ENCODE results near the gene STRN4. TPM values are rescaled to one million over a fixed set of nuclear protein-coding genes. Genes with fewer than 3 reads are reported as not detected.

The STRN4 gene
- total and polyA plus RNA-seq, 3 experiments from 2014 or later = 23.2 to 70.4 (median 68.8) TPM

DNA sequence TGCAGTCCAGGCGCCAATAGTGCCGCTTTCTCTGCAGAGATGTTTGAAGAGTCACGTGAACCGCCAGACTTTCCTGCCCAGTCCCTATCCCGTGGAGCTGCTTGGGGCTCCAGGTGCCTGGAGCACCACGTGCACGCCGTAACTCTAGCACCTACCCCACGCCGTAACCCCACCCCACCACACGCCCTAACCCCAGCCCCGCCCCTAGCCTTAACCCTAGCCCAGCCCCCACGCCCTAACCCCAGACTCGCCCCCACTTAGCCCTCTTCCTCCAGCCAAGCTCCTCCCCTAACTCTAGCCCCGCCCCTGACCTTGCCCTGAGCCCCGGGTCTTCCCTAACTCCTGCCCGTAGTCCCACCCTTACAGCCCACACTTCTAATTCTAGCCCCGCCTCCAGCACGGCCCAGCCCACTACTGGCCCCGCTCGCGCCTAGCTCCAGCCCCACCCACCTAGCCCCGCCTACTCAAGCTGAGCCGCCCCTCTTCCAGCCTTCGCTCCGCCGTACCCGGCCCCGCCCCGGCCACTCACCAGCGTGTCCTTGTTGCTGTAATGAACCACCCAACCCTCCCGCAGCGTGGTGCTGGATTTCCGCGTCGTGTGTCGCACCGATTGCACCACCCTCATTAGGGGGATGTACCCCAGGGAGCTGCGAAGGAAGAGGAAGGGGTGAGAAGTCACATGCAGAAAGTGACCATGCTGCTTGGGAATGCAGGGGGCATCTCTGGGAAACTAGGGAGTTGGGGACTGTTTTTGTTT is 48.9 kb downstream of the STRN4 start:
- H3K36me3 ChIP-seq (ENCODE audit: insufficient read depth, low read length) = peaks cover 82% of the 10 kb centered on the region
- no peaks in the 10 kb centered on the region for H3K9me3 Mint-ChIP-seq
- peak overlapping the region in 3 of 8 donors; percentile 38 to 80 (median 79) for H3K27ac Mint-ChIP-seq
- no peaks in the 10 kb centered on the region for H3K27me3 ChIP-seq (ENCODE audit: insufficient read depth, low read length, poor library complexity, severe bottlenecking)
- peaks cover 13 to 89% (median 18%) of the 10 kb centered on the region in 3 donors for H3K36me3 Mint-ChIP-seq
- H3K27ac ChIP-seq (ENCODE audit: low read depth, low read length) = no peak overlapping the region
- no peaks in the 10 kb centered on the region for H3K4me1 ChIP-seq (ENCODE audit: insufficient read depth, low read length)
- H3K9me3 ChIP-seq (ENCODE audit: low read length) = no peaks in the 10 kb centered on the region
- no peaks in the 10 kb centered on the region for H3K27me3 Mint-ChIP-seq
- H3K4me3 Mint-ChIP-seq = no peak overlapping the region
- no peak for DNase-seq
- POLR2A ChIA-PET = no interaction called here
- H3K4me1 Mint-ChIP-seq = peaks cover 2 to 5% (median 5%) of the 10 kb centered on the region in 3 donors
- H3K4me3 ChIP-seq (ENCODE audit: low read length) = no peak overlapping the region
- CTCF ChIA-PET = interaction anchor here (0.6 to 1.6 kb wide), 3 partner anchors 31 to 143 kb away, joined by 3 to 4 read pairs (median 3); no protein-coding TSS in a partner anchor

DNA sequence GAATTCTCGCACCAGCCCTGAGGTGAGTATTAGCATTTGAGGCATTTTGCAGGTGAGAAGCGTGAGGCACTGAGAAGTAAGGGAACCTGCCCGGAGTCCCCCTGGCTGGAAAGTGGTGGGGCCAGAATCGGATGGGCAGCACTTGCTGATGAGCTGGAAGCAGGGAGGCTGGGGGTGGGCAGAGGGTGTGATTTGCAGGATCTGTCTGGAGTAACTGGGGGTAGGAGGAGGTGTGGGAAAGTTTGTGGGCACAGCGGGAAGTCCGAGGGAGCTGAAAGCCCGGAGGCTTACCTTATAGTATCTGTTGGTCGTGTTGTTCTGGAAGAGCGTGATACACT is 49.4 kb downstream of the STRN4 start:
- POLR2A ChIA-PET = no interaction called here
- H3K4me1 Mint-ChIP-seq = peaks cover 2 to 5% (median 5%) of the 10 kb centered on the region in 3 donors
- H3K4me3 Mint-ChIP-seq = no peak overlapping the region
- H3K9me3 Mint-ChIP-seq = no peaks in the 10 kb centered on the region
- peak overlapping the region in 1 of 8 donors; percentile 38 for H3K27ac Mint-ChIP-seq
- H3K9me3 ChIP-seq (ENCODE audit: low read length) = no peaks in the 10 kb centered on the region
- no peak overlapping the region for H3K4me3 ChIP-seq (ENCODE audit: low read length)
- no peaks in the 10 kb centered on the region for H3K27me3 Mint-ChIP-seq
- H3K27ac ChIP-seq (ENCODE audit: low read depth, low read length) = no peak overlapping the region
- DNase-seq = no peak
- peaks cover 16 to 90% (median 18%) of the 10 kb centered on the region in 3 donors for H3K36me3 Mint-ChIP-seq
- H3K4me1 ChIP-seq (ENCODE audit: insufficient read depth, low read length) = no peaks in the 10 kb centered on the region
- H3K36me3 ChIP-seq (ENCODE audit: insufficient read depth, low read length) = peaks cover 82% of the 10 kb centered on the region
- no peaks in the 10 kb centered on the region for H3K27me3 ChIP-seq (ENCODE audit: insufficient read depth, low read length, poor library complexity, severe bottlenecking)
- CTCF ChIA-PET = interaction anchor here (0.6 to 3.6 kb wide), 4 partner anchors 7 to 144 kb away, joined by 3 to 13 read pairs (median 4); no protein-coding TSS in a partner anchor

DNA sequence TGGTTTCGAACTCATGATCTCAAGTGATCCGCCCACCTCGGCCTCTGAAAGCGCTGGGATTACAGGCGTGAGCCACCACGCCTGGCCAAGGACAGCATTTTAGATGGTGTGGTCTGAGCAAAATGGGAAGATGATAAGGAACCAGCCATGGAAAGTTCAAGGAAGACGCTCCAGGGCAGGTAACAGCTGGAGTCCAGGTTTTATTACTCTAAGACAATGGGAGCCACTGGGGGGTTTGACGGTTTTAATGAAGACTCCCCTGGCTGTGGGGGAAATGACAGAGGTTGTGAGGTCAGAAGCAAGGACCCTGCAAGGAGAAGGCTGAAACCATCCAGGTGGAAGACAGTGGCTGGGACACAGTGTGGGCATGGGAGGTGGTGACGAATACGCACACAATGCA is 50.2 kb downstream of the STRN4 start:
- POLR2A ChIA-PET = no interaction called here
- CTCF ChIA-PET = interaction anchor here (1.6 to 3.6 kb wide), 2 partner anchors 8 to 34 kb away, joined by 4 to 13 read pairs; no protein-coding TSS in a partner anchor

DNA sequence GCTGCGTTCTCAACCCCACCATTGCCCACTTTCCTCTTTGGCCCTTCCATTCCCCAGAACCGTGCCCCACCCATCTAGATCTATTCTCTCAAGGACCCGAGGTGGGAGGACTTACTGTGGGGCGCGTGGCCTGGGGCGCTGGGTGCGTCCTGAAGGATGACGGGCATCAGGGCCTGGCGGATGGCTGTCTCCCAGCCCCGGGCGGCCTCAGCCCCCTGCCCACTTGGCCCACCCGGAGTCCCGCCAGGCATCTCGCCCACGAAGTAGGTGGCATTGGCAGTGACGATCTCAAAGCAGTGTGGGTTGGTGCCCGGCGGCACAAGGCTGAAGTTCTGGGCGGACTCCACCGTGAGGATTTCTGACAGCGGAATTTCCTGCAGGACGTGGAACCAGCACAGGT is 52.5 kb downstream of the STRN4 start:
- Histone ChIP-seq H3K4me1 (ENCODE audit: insufficient read depth, low read length) (no peaks in the 10 kb centered on the region), H3K4me3 (ENCODE audit: low read length) (no peak overlapping the region), H3K27me3 (ENCODE audit: insufficient read depth, low read length, poor library complexity, severe bottlenecking) (no peaks in the 10 kb centered on the region), H3K36me3 (ENCODE audit: insufficient read depth, low read length) (peaks cover 78% of the 10 kb centered on the region), H3K9me3 (ENCODE audit: low read length) (no peaks in the 10 kb centered on the region), H3K27ac (ENCODE audit: low read depth, low read length) (no peak overlapping the region)
- H3K9me3 Mint-ChIP-seq = no peaks in the 10 kb centered on the region
- H3K4me3 Mint-ChIP-seq = no peak overlapping the region
- peaks cover 2 to 5% (median 5%) of the 10 kb centered on the region in 3 donors for H3K4me1 Mint-ChIP-seq
- ChIA-PET CTCF (interaction anchor here (3.6 kb wide), 1 partner anchor 10 kb away, joined by 13 read pairs; no protein-coding TSS in a partner anchor), POLR2A (no interaction called here)
- peaks cover 12 to 94% (median 17%) of the 10 kb centered on the region in 3 donors for H3K36me3 Mint-ChIP-seq
- no peak for DNase-seq
- H3K27ac Mint-ChIP-seq = peak overlapping the region in 1 of 8 donors; percentile 50
- no peaks in the 10 kb centered on the region for H3K27me3 Mint-ChIP-seq

More for the DNA sequence above, 50.2 kb downstream of the STRN4 start:
- H3K27ac ChIP-seq (ENCODE audit: low read depth, low read length) = no peak overlapping the region
- no peaks in the 10 kb centered on the region for H3K27me3 ChIP-seq (ENCODE audit: insufficient read depth, low read length, poor library complexity, severe bottlenecking)
- Mint-ChIP-seq H3K36me3 (peaks cover 12 to 91% (median 15%) of the 10 kb centered on the region in 3 donors), H3K27me3 (no peaks in the 10 kb centered on the region), H3K27ac (no peak overlapping the region), H3K4me3 (no peak overlapping the region), H3K4me1 (peaks cover 2 to 5% (median 5%) of the 10 kb centered on the region in 3 donors), H3K9me3 (no peaks in the 10 kb centered on the region)
- H3K4me1 ChIP-seq (ENCODE audit: insufficient read depth, low read length) = no peaks in the 10 kb centered on the region
- no peak overlapping the region for H3K4me3 ChIP-seq (ENCODE audit: low read length)
- no peaks in the 10 kb centered on the region for H3K9me3 ChIP-seq (ENCODE audit: low read length)
- no peak for DNase-seq
- peaks cover 83% of the 10 kb centered on the region for H3K36me3 ChIP-seq (ENCODE audit: insufficient read depth, low read length)

DNA sequence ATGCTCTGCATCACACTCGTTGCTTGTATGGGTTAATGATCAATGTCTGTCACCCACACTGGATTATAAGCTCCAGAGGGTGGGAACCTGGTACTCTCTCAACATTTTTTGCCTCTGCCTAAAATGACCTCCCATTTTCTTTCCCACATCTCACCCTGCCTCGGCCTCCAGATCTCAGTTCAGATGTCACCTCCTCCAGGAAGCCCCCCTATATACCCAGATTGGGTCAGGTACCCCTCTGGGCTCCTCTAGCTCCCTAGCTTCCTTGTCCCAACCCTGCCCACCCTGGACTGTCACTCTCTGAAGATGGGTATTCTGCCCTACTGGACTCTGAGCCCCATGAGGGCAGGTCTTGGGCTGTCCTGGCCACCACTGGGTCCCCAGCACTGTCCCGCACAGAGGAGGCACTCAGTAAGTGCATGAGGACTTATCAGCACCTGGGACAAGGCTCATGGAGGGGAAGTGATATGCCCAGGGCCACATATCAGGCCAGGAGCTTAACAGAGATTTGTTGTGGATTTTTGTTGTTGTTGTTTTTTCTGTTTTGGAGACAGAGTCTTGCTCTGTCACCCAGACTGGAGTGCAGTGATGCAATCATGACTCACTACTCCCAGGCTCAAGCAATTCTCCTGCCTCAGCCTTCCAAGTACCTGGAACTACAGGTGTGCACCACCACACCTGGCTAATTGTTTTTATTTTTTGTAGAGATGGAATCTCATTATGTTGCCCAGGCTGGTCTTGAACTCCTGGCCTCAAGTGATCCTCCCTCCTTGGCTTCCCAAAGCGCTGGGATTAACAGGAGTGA is 53.1 kb downstream of the STRN4 start:
- ChIA-PET POLR2A (no interaction called here), CTCF (interaction anchor here (3.6 kb wide), 1 partner anchor 11 kb away, joined by 13 read pairs; no protein-coding TSS in a partner anchor)
- H3K27ac Mint-ChIP-seq = peak overlapping the region in 6 of 8 donors; percentile 19 to 93 (median 66)
- no peak overlapping the region for H3K27ac ChIP-seq (ENCODE audit: low read depth, low read length)
- peaks cover 2 to 5% (median 5%) of the 10 kb centered on the region in 3 donors for H3K4me1 Mint-ChIP-seq
- no peak overlapping the region for H3K4me3 Mint-ChIP-seq
- peaks cover 12 to 90% (median 17%) of the 10 kb centered on the region in 3 donors for H3K36me3 Mint-ChIP-seq
- no peaks in the 10 kb centered on the region for H3K9me3 ChIP-seq (ENCODE audit: low read length)
- H3K4me3 ChIP-seq (ENCODE audit: low read length) = no peak overlapping the region
- no peak for DNase-seq
- H3K27me3 Mint-ChIP-seq = no peaks in the 10 kb centered on the region
- H3K4me1 ChIP-seq (ENCODE audit: insufficient read depth, low read length) = no peaks in the 10 kb centered on the region
- H3K9me3 Mint-ChIP-seq = no peaks in the 10 kb centered on the region
- H3K36me3 ChIP-seq (ENCODE audit: insufficient read depth, low read length) = peaks cover 72% of the 10 kb centered on the region
- H3K27me3 ChIP-seq (ENCODE audit: insufficient read depth, low read length, poor library complexity, severe bottlenecking) = no peaks in the 10 kb centered on the region

DNA sequence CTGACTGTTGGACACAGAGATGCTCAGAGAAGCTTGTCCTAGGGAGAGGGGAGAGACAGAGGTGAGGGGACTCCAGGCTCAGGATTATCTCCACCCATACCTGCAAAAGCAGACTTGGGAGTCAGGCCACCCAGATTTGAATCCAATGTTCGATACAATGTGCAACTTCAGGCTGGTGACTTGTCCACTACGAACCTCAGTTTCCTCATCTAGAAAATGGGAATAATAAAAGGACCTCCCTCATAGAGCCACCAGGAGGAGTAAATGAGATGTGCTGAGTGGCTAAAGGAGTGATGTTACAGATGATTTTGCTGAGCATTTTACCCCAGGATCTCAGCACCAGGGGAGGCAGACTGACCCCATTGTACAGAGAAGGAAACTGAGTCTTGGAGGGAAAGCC is 54.3 kb downstream of the STRN4 start:
- H3K36me3 Mint-ChIP-seq = peaks cover 12 to 91% (median 17%) of the 10 kb centered on the region in 3 donors
- H3K27ac Mint-ChIP-seq = peak overlapping the region in 3 of 8 donors; percentile 6 to 72 (median 60)
- peaks cover 74% of the 10 kb centered on the region for H3K36me3 ChIP-seq (ENCODE audit: insufficient read depth, low read length)
- ChIA-PET CTCF (no interaction called here), POLR2A (no interaction called here)
- no peaks in the 10 kb centered on the region for H3K9me3 Mint-ChIP-seq
- no peaks in the 10 kb centered on the region for H3K4me1 ChIP-seq (ENCODE audit: insufficient read depth, low read length)
- no peaks in the 10 kb centered on the region for H3K9me3 ChIP-seq (ENCODE audit: low read length)
- DNase-seq = no peak
- no peaks in the 10 kb centered on the region for H3K27me3 ChIP-seq (ENCODE audit: insufficient read depth, low read length, poor library complexity, severe bottlenecking)
- H3K27me3 Mint-ChIP-seq = no peaks in the 10 kb centered on the region
- H3K4me1 Mint-ChIP-seq = peaks cover 2 to 5% (median 5%) of the 10 kb centered on the region in 3 donors
- no peak overlapping the region for H3K4me3 Mint-ChIP-seq
- no peak overlapping the region for H3K4me3 ChIP-seq (ENCODE audit: low read length)
- no peak overlapping the region for H3K27ac ChIP-seq (ENCODE audit: low read depth, low read length)

DNA sequence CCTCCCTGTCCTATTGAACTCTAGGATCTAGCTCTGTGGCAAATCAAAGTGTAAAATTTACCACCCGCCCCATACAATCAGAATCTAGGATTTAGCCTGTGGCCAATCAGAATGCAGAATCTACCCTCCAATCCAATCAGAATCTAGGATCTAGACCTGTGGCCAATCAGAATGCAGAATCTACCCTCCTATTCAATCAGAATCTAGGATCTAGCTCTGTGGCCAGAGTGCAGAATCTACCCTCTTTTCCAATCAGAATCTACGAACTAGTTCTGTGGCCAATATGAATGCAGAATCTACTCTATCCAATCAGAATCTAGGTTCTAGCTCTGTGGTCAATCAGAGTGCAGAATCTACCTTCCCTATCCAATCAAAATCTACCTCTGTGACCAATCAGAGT is 55.1 kb downstream of the STRN4 start:
- Mint-ChIP-seq H3K9me3 (no peaks in the 10 kb centered on the region), H3K27ac (peak overlapping the region in 2 of 8 donors; percentile 45 to 47), H3K27me3 (no peaks in the 10 kb centered on the region), H3K4me1 (peaks cover 2 to 5% (median 5%) of the 10 kb centered on the region in 3 donors), H3K4me3 (no peak overlapping the region), H3K36me3 (peaks cover 12 to 88% (median 15%) of the 10 kb centered on the region in 3 donors)
- no peak overlapping the region for H3K4me3 ChIP-seq (ENCODE audit: low read length)
- DNase-seq = no peak
- ChIA-PET CTCF (no interaction called here), POLR2A (interaction anchor here (0.6 kb wide), 1 partner anchor 660 kb away, joined by 3 read pairs; no protein-coding TSS in a partner anchor)
- H3K27me3 ChIP-seq (ENCODE audit: insufficient read depth, low read length, poor library complexity, severe bottlenecking) = no peaks in the 10 kb centered on the region
- no peak overlapping the region for H3K27ac ChIP-seq (ENCODE audit: low read depth, low read length)
- H3K9me3 ChIP-seq (ENCODE audit: low read length) = no peaks in the 10 kb centered on the region
- H3K36me3 ChIP-seq (ENCODE audit: insufficient read depth, low read length) = peaks cover 70% of the 10 kb centered on the region
- no peaks in the 10 kb centered on the region for H3K4me1 ChIP-seq (ENCODE audit: insufficient read depth, low read length)
